Putamen (tissue), 1 donor: Measurements from ENCODE around the gene ALPK3.

Experiments
- DNase-seq: peaks from one replicate; pipeline ENCODE4 v3.0.0-alpha.2; 2016; ENCODE audit warnings: low spot score

Gene ALPK3

DNA sequence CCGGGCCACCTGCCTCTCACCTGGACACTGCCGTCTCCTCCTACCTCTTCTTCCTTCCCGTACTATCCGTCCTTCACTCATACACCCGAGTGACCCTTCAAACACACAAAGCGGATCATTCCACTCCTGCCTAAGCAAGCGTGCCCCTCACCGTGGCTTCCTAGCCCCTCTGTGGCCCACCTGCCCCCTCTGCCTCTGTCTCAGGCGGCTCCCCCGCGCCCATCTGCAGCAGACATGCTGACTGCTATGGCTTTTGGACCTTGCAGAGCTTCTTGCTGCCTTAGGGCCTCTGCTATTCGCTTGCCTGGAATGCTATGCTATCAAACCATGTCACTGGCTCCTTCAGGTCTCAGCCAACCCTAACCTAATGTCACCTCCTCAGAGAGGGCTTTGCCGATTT, 105.4 kb downstream of the ALPK3 start:
- no peak for DNase-seq
